ENCODE data around the gene CLEC1A. TPM values are rescaled to one million over a fixed set of nuclear protein-coding genes. Genes with fewer than 3 reads are reported as not detected.

Gene CLEC1A
- total RNA-seq, 2 donors from 2014 or later = 3.7 to 5.1 TPM

DNA sequence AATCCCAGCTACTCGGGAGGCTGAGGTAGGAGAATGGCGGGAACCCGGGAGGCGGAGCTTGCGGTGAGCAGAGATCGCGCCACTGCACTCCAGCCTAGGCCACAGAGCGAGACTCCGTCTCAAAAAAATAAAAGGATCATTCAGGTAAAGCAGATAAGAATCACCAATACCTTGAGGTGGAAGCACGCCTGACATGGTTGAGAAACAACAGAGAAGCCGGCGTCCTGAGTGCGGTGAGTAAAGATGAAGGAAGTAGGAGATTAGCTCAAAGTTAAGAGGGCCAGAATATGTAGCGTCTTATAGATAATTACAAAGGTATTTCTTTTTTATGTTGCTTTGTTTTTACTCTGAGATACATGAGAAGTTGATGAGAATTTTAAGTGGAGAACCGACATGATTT is 16.5 kb upstream of the CLEC1A start:
- no peak overlapping the region for H3K27ac ChIP-seq
- TF ChIP-seq, protein P1, sequence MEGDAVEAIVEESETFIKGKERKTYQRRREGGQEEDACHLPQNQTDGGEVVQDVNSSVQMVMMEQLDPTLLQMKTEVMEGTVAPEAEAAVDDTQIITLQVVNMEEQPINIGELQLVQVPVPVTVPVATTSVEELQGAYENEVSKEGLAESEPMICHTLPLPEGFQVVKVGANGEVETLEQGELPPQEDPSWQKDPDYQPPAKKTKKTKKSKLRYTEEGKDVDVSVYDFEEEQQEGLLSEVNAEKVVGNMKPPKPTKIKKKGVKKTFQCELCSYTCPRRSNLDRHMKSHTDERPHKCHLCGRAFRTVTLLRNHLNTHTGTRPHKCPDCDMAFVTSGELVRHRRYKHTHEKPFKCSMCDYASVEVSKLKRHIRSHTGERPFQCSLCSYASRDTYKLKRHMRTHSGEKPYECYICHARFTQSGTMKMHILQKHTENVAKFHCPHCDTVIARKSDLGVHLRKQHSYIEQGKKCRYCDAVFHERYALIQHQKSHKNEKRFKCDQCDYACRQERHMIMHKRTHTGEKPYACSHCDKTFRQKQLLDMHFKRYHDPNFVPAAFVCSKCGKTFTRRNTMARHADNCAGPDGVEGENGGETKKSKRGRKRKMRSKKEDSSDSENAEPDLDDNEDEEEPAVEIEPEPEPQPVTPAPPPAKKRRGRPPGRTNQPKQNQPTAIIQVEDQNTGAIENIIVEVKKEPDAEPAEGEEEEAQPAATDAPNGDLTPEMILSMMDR (IDR thresholded peaks at IDR 0.05) = no peak

DNA sequence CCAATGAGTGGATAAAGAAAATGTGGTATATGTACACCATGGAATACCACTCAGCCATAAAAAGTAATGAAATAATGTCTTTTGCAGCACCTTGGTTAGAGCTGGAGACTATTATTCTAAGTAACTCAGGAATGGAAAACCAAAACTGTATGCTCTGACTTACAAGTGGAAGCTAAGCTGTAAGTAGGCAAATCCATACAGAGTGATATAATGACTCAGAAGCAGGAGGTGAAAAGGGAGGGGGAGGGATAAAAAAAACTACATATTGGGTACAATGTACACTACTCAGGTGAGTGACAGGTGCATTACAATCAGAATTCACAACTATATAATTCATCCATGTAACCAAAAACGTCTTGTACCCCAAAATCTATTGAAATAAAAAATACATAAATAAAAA is 15.1 kb upstream of the CLEC1A start:
- Histone ChIP-seq H3K36me3 (no peaks in the 10 kb centered on the region), H3K27ac (no peak overlapping the region), H3K4me1 (ENCODE audit: control insufficient read depth in 1 of 2, low read depth in 2 of 2) (no peaks in the 10 kb centered on the region), H3K9me3 (no peaks in the 10 kb centered on the region), H3K4me3 (no peak overlapping the region), H3K27me3 (replicated peaks; ENCODE audit: insufficient read depth) (no peaks in the 10 kb centered on the region)
- no peak for DNase-seq (ENCODE audit: low spot score)
- TF ChIP-seq, protein P1 (IDR thresholded peaks at IDR 0.05) = no peak
- ATAC-seq (ENCODE audit: insufficient number of reproducible peaks, low FRiP score, low read depth) = no peak

More for the DNA sequence above, 16.5 kb upstream of the CLEC1A start:
- Histone ChIP-seq H3K9me3 (no peaks in the 10 kb centered on the region), H3K4me1 (ENCODE audit: control insufficient read depth in 1 of 2, low read depth in 2 of 2) (no peaks in the 10 kb centered on the region), H3K4me3 (no peak overlapping the region), H3K27me3 (replicated peaks; ENCODE audit: insufficient read depth) (no peaks in the 10 kb centered on the region), H3K36me3 (no peaks in the 10 kb centered on the region)
- no peak for DNase-seq (ENCODE audit: low spot score)
- no peak for ATAC-seq (ENCODE audit: insufficient number of reproducible peaks, low FRiP score, low read depth)

DNA sequence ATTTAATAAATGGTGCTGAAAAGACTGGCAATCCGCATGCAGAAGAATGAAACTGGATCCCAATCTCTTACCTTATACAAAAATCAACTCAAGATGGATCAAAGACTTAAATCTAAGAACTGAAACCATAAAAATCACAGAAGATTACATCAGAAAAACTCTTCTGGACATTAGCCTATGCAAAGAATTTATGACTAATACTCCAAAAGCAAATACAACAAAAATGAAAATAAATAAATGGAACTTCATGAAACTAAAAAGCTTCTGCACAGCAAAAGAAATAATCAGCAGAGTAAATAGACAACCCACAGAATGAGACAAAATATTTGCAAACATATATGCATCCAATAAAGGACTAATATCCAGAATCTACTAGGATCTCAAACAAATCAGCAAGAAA is 14.3 kb upstream of the CLEC1A start:
- H3K27me3 ChIP-seq (replicated peaks; ENCODE audit: insufficient read depth) = no peaks in the 10 kb centered on the region
- no peak overlapping the region for H3K4me3 ChIP-seq
- no peaks in the 10 kb centered on the region for H3K9me3 ChIP-seq
- no peak overlapping the region for H3K27ac ChIP-seq
- H3K36me3 ChIP-seq = no peaks in the 10 kb centered on the region
- no peaks in the 10 kb centered on the region for H3K4me1 ChIP-seq (ENCODE audit: control insufficient read depth in 1 of 2, low read depth in 2 of 2)
- TF ChIP-seq, protein P1 (IDR thresholded peaks at IDR 0.05) = no peak
- DNase-seq (ENCODE audit: low spot score) = no peak
- ATAC-seq (ENCODE audit: insufficient number of reproducible peaks, low FRiP score, low read depth) = no peak

DNA sequence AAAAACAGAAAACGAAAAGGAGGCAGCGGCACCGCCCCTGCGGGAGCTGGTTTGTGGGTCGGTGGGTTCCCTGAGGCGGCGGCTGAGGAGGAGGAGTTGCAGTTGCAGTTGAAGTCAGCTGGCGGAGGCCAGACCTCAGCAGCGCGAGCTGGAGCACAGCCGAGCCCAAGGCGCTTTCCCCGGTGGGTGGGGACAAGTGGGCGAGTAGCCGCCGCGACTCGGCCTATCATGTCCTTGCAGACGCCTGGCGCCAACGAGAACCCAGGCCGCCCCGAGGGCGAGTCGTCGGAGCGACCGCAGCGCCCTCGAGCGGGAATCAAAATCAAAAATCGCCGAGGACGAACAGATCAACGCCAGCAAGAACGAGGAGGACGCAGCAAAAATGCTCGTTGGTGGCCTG is 12.7 kb upstream of the CLEC1A start:
- TF ChIP-seq, protein P1 (IDR thresholded peaks at IDR 0.05) = no peak
- Histone ChIP-seq H3K27ac (no peak overlapping the region), H3K36me3 (no peaks in the 10 kb centered on the region), H3K9me3 (no peaks in the 10 kb centered on the region), H3K4me1 (ENCODE audit: control insufficient read depth in 1 of 2, low read depth in 2 of 2) (no peaks in the 10 kb centered on the region), H3K27me3 (replicated peaks; ENCODE audit: insufficient read depth) (no peaks in the 10 kb centered on the region), H3K4me3 (no peak overlapping the region)
- ATAC-seq (ENCODE audit: insufficient number of reproducible peaks, low FRiP score, low read depth) (no peak), DNase-seq (ENCODE audit: low spot score) (no peak)

DNA sequence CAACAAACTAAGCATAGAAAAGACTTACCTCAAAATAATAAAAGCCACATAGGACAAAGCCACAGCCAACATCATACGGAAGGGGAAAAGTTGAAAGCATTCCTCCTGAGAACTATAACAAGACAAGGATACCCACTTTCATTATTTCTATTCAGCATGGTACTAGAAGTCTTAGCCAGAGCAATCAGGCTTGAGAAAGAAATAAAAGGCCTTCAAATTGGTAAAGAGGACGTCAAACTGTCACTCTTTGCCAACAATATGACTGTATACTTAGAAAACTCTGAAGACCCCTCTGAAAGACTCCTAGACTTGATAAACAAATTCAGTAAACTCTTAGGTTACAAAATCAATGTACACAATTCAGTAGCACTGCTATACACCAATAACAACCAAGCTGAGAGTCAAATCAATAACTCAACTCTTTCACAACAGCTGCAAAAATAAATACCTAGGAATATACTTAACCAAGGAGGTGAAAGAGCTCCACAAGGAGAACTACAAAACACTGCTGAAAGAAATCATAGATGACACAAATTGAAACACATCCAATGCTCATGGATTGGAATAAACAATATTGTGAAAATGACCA is 11.6 kb upstream of the CLEC1A start:
- Histone ChIP-seq H3K4me3 (no peak overlapping the region), H3K4me1 (ENCODE audit: control insufficient read depth in 1 of 2, low read depth in 2 of 2) (no peaks in the 10 kb centered on the region), H3K27ac (no peak overlapping the region), H3K27me3 (replicated peaks; ENCODE audit: insufficient read depth) (no peaks in the 10 kb centered on the region), H3K36me3 (no peaks in the 10 kb centered on the region), H3K9me3 (no peaks in the 10 kb centered on the region)
- TF ChIP-seq, protein P1 (IDR thresholded peaks at IDR 0.05) = no peak
- ATAC-seq (ENCODE audit: insufficient number of reproducible peaks, low FRiP score, low read depth) = no peak
- no peak for DNase-seq (ENCODE audit: low spot score)
